ENCODE measurements around the gene NRXN3.

- TF ChIP-seq ELF4 (IDR thresholded peaks at IDR 0.05): no peak
- no peak for TF ChIP-seq SUZ12 (IDR thresholded peaks at IDR 0.05)
- TF ChIP-seq FOXM1 (IDR thresholded peaks at IDR 0.05; ENCODE audit: borderline replicate concordance): no peak
- no peak for TF ChIP-seq PKNOX1 (IDR thresholded peaks at IDR 0.05)
- no peak for TF ChIP-seq SP1 (IDR thresholded peaks at IDR 0.05)
- no peak for TF ChIP-seq LEF1 (IDR thresholded peaks at IDR 0.05; ENCODE audit: borderline replicate concordance)
- TF ChIP-seq BHLHE40 (IDR thresholded peaks at IDR 0.05; ENCODE audit: borderline replicate concordance): no peak
- no peak for TF ChIP-seq FOXK2 (IDR thresholded peaks at IDR 0.05)
- TF ChIP-seq ZNF384 (IDR thresholded peaks at IDR 0.05): no peak
- TF ChIP-seq ARNT (IDR thresholded peaks at IDR 0.05): no peak
- no peak for TF ChIP-seq HDGF (IDR thresholded peaks at IDR 0.05; ENCODE audit: borderline replicate concordance)
Measured at GRCh38 chr14:79378020-79378419, 1207.8 kb downstream of the NRXN3 start.

Measured in HEK293T (cell line).